ENCODE data around the gene SLC25A38. TPM values are rescaled to one million over a fixed set of nuclear protein-coding genes. Genes with fewer than 3 reads are reported as not detected.
A peak's percentile ranks its signal among the peaks of the same experiment; 100 is the strongest.

The SLC25A38 gene
- total and polyA plus RNA-seq, 10 of the 15 experiments (the other 5 are each of a cell fraction or from before 2014, with no cell fraction given) = 15.2 to 55.2 (median 39.2) TPM

GRCh38 chr3:39361252-39361927 is 21.8 kb upstream of the SLC25A38 start:
- peaks cover 11% of the 10 kb centered on the region for H3K4me1 ChIP-seq (ENCODE audit: control insufficient read depth, insufficient read depth, low read length)
- in situ Hi-C loops (cut with MboI) = no loop called here
- BruUV-seq (replicated peaks) = no TSS peak
- FAIRE-seq (peak; percentile 23), ATAC-seq (peak; percentile 94), DNase-seq (ENCODE audit: low read depth, low spot score) (no peak)
- H3K9ac ChIP-seq (ENCODE audit: control insufficient read depth, insufficient read depth, low read length) = no peak overlapping the region
- CTCF ChIA-PET = interaction anchor here (0.7 to 3.0 kb wide), 6 partner anchors 12 to 73 kb away, joined by 3 to 14 read pairs (median 6); no protein-coding TSS in a partner anchor
- no peaks in the 10 kb centered on the region for H3K36me3 ChIP-seq (ENCODE audit: control insufficient read depth in 2 of 2, insufficient read depth in 2 of 2, low read length in 1 of 2)
- H3K27me3 ChIP-seq (replicated peaks in 1 of 2; ENCODE audit: control insufficient read depth in 2 of 2, insufficient read depth in 2 of 2, low read length in 1 of 2) = no peaks in the 10 kb centered on the region
- no peaks in the 10 kb centered on the region for H4K20me1 ChIP-seq (ENCODE audit: control insufficient read depth, insufficient read depth)
- H3K4me2 ChIP-seq (ENCODE audit: control insufficient read depth, insufficient read depth) = peak overlapping the region; percentile 66
- intact Hi-C loops (cut with micrococcal nuclease; ENCODE audit: unreplicated experiment) = no loop called here
- H2AFZ ChIP-seq (ENCODE audit: control insufficient read depth, low read depth, low read length) = peak overlapping the region; percentile 64
- 40% methylated on average over 8 of the region's 8 CpGs for WGBS (ENCODE audit: insufficient coverage, insufficient replicate concordance, low lambda C conversion rate, missing lambda C conversion rate)
- no peaks in the 10 kb centered on the region for H3K79me2 ChIP-seq (ENCODE audit: control insufficient read depth, insufficient read depth, low read length)
- POLR2A ChIA-PET = interaction anchor here (1.8 kb wide), 1 partner anchor 14 kb away, joined by 4 read pairs; no protein-coding TSS in a partner anchor
- no peaks in the 10 kb centered on the region; the same call in 2 of the 3 replicates for H3K9me3 ChIP-seq (replicated peaks; ENCODE audit: control insufficient read depth, insufficient read depth, low read length)
- SMC1A ChIA-PET (ENCODE audit: uncharacterized antibody, unreplicated experiment) = interaction anchor here (0.9 to 6.4 kb wide), 6 partner anchors 9 to 30 kb away, joined by 3 to 39 read pairs (median 4); no protein-coding TSS in a partner anchor
- H3K27ac ChIP-seq (ENCODE audit: control insufficient read depth, insufficient read depth) = peak overlapping the region; percentile 20; the same call in 1 of the 2 replicates
- H3K4me3 ChIP-seq = no peak overlapping the region
- RAD21 ChIA-PET (ENCODE audit: unreplicated experiment) = interaction anchor here (0.9 to 2.4 kb wide), 7 partner anchors 13 to 69 kb away, joined by 3 to 10 read pairs (median 4); no protein-coding TSS in a partner anchor
- TF ChIP-seq IKZF2 (IDR thresholded peaks at IDR 0.05) = peak in 1 of 2 experiments; percentile 15; a peak in 1 of 4 replicates
- TF ChIP-seq ATF2 (IDR thresholded peaks at IDR 0.05; ENCODE audit: low read length) = peak; percentile 33; the same call in 1 of the 2 replicates
- 0 out of 2 replicates have a peak, but pooled peaks have one; percentile 20 for TF ChIP-seq IRF4 (IDR thresholded peaks at IDR 0.05; ENCODE audit: low read depth, low read length)
- peak; percentile 43; the same call in 1 of the 2 replicates for TF ChIP-seq JUNB (IDR thresholded peaks at IDR 0.05)
- no peak for TF ChIP-seq RB1 (IDR thresholded peaks at IDR 0.05; ENCODE audit: borderline replicate concordance)
- peak in 1 of 2 experiments; percentile 26; a peak in 1 of 3 replicates for TF ChIP-seq EGR1 (IDR thresholded peaks at IDR 0.05; ENCODE audit: borderline replicate concordance in 1 of 2, low read depth in 2 of 2, low read length in 2 of 2)
- no peak for TF ChIP-seq RAD51 (IDR thresholded peaks at IDR 0.05)
- TF ChIP-seq NFYA (IDR thresholded peaks at IDR 0.05; ENCODE audit: borderline replicate concordance, low read depth, low read length) = no peak
- TF ChIP-seq ZSCAN29 (IDR thresholded peaks at IDR 0.05) = no peak
- 0 out of 2 replicates have a peak, but pooled peaks have one; percentile 22 for TF ChIP-seq IKZF1 (conservative IDR thresholded peaks at IDR 0.05)
- no peak for TF ChIP-seq SIX5 (IDR thresholded peaks at IDR 0.05; ENCODE audit: low read depth, low read length, severe bottlenecking)
- TF ChIP-seq PRDM15 (CRISPR knock-in tag; IDR thresholded peaks at IDR 0.05) = no peak
- no peak for TF ChIP-seq MXI1 (IDR thresholded peaks at IDR 0.05; ENCODE audit: low read depth, low read length)
- TF ChIP-seq ZNF687 (IDR thresholded peaks at IDR 0.05) = peak; percentile 73
